ENCODE results near the gene PHF2. TPM values are rescaled to one million over a fixed set of nuclear protein-coding genes. Genes with fewer than 3 reads are reported as not detected.

The PHF2 gene
- total and polyA plus RNA-seq, 9 of the 15 experiments (the other 6 are each of a cell fraction or from before 2014, with no cell fraction given) = 0.37 to 14.4 (median 8.1) TPM

GRCh38 chr9:93668261-93668871 lies 92.0 kb downstream of the PHF2 start (continued):
- TF ChIP-seq ZMIZ1 (IDR thresholded peaks at IDR 0.05; ENCODE audit: low read depth in 2 of 2, low read length in 2 of 2) (no peak), ZNF354B (CRISPR knock-in tag; IDR thresholded peaks at IDR 0.05) (no peak), HNRNPUL1 (IDR thresholded peaks at IDR 0.05; ENCODE audit: low read length) (no peak), DPF2 (IDR thresholded peaks at IDR 0.05) (peak; percentile 74), NFYB (IDR thresholded peaks at IDR 0.05; ENCODE audit: extremely low read depth, insufficient read length) (no peak), BCOR (IDR thresholded peaks at IDR 0.05) (peak; percentile 27; the same call in 1 of the 2 replicates), FOXK2 (conservative IDR thresholded peaks at IDR 0.05 in 1 of 2, IDR thresholded peaks at IDR 0.05 in 1 of 2; ENCODE audit: low read depth in 2 of 2) (peak in 1 of 2 experiments; percentile 41; a peak in 1 of 4 replicates), CBX8 (IDR thresholded peaks at IDR 0.05; ENCODE audit: borderline replicate concordance, extremely low read depth, low read depth, low read length, poor library complexity, severe bottlenecking) (no peak), ZNF407 (IDR thresholded peaks at IDR 0.05; ENCODE audit: low read depth) (no peak), EP300 (IDR thresholded peaks at IDR 0.05; ENCODE audit: low read length) (peak; percentile 49; the same call in 1 of the 2 replicates), HNRNPH1 (optimal IDR thresholded peaks at IDR 0.05; ENCODE audit: low read depth, low read length) (no peak), LARP7 (IDR thresholded peaks at IDR 0.05) (no peak), SAFB (IDR thresholded peaks at IDR 0.05; ENCODE audit: borderline replicate concordance, low read depth, low read length) (no peak), NFE2L1 (tag; IDR thresholded peaks at IDR 0.05; ENCODE audit: borderline replicate concordance, low read depth) (no peak), ARHGAP35 (IDR thresholded peaks at IDR 0.05; ENCODE audit: partially characterized antibody) (no peak)
- TF ChIP-seq, protein P1, sequence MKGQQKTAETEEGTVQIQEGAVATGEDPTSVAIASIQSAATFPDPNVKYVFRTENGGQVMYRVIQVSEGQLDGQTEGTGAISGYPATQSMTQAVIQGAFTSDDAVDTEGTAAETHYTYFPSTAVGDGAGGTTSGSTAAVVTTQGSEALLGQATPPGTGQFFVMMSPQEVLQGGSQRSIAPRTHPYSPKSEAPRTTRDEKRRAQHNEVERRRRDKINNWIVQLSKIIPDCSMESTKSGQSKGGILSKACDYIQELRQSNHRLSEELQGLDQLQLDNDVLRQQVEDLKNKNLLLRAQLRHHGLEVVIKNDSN (CRISPR knock-in tag; IDR thresholded peaks at IDR 0.05) = no peak
